ENCODE measurements around the gene ITGA6.
"Not testable (repeated sequence)": the region's sequence is repeated elsewhere in the genome, so short reads cannot be mapped to it uniquely, and the experiment has no call there.

DNA sequence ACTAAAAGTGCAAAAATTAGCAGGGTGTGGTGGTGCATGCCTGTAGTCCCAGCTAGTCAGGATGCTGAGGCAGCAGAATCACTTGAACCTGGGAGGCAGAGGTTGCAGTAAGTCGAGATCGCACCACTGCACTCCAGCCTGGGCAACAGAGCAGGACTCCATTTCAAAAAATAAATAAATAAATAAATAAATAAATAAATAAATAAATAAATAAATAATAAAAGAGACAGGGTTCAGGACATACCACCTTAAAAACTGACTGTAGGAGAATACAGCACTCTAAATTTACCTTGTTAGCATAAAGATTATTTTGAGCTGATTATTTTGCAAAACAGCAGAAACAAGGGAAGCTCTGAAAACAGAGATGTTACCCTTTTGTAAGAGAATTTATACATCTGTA lies 105.1 kb downstream of the ITGA6 start:
- TF ChIP-seq, protein P1, sequence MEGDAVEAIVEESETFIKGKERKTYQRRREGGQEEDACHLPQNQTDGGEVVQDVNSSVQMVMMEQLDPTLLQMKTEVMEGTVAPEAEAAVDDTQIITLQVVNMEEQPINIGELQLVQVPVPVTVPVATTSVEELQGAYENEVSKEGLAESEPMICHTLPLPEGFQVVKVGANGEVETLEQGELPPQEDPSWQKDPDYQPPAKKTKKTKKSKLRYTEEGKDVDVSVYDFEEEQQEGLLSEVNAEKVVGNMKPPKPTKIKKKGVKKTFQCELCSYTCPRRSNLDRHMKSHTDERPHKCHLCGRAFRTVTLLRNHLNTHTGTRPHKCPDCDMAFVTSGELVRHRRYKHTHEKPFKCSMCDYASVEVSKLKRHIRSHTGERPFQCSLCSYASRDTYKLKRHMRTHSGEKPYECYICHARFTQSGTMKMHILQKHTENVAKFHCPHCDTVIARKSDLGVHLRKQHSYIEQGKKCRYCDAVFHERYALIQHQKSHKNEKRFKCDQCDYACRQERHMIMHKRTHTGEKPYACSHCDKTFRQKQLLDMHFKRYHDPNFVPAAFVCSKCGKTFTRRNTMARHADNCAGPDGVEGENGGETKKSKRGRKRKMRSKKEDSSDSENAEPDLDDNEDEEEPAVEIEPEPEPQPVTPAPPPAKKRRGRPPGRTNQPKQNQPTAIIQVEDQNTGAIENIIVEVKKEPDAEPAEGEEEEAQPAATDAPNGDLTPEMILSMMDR (IDR thresholded peaks at IDR 0.05), result not testable (repeated sequence)
- TF ChIP-seq POLR2A (IDR thresholded peaks at IDR 0.05), result not testable (repeated sequence)

All from thyroid gland (tissue), 4 donors.